ENCODE data around the gene CEP57L1. TPM values are rescaled to one million over a fixed set of nuclear protein-coding genes. Genes with fewer than 3 reads are reported as not detected.

The CEP57L1 gene
- total RNA-seq, 1 experiment from 2014 or later: 20.7 TPM

- TF ChIP-seq SIN3A (IDR thresholded peaks at IDR 0.05; ENCODE audit: low read depth) (peak; percentile 55; the same call in 1 of the 2 replicates), TCF7L2 (IDR thresholded peaks at IDR 0.05; ENCODE audit: borderline replicate concordance, extremely low read depth, insufficient read depth, insufficient read length) (no peak), ELF1 (IDR thresholded peaks at IDR 0.05; ENCODE audit: borderline replicate concordance, low read depth) (no peak)
Measured at GRCh38 chr6:109094416-109095035, 781 bp upstream of the CEP57L1 start, which contains the start of gene SESN1 (continued).

DNA sequence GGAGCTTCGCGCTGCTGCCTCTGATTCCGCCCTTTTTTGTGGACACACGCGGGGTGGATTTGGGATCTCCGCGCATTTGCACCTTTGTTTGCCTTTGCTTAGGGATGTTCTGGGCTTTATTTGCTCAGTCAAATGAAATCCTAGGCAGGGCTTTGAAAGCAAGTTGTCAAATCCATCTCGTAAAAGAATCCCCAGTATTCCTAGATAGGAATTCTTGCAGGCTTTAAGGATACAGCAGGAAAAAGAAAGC lies 453 bp downstream of the CEP57L1 start:
- intact Hi-C loops (cut with micrococcal nuclease): loop anchor here (2.0 kb wide), 1 partner anchor 287 kb away; the partner anchor contains the start of gene CD164
- H3K36me3 ChIP-seq (ENCODE audit: control insufficient read depth in 1 of 2, insufficient read depth in 2 of 2, low read length in 2 of 2): no peaks in the 10 kb centered on the region
- TSS peak; percentile 62 for BruUV-seq (replicated peaks)
- H3K4me3 ChIP-seq (replicated peaks in 1 of 2; ENCODE audit: low read depth in 1 of 2, low read length in 2 of 2): peak overlapping the region; percentile 73 to 87
- ATAC-seq: no peak
- ChIA-PET CTCF (no interaction called here), RAD21 (ENCODE audit: low non-redundant PET in 1 of 2, low total read pairs in 2 of 2, uncharacterized antibody in 2 of 2, unreplicated experiment in 2 of 2) (no interaction called here), POLR2A (no interaction called here)
- no peak for DNase-seq (ENCODE audit: low read depth, low spot score)
- peak overlapping the region; percentile 98 for H2AFZ ChIP-seq (ENCODE audit: low read depth, low read length, poor library complexity, severe bottlenecking)
- H3K27ac ChIP-seq (ENCODE audit: low read depth, low read length): peak overlapping the region; percentile 63
- H4K20me1 ChIP-seq (ENCODE audit: insufficient read depth): no peaks in the 10 kb centered on the region
- peaks cover 2 to 19% of the 10 kb centered on the region in 2 experiments; a peak in 3 of 4 replicates for H3K4me1 ChIP-seq (ENCODE audit: control insufficient read depth in 1 of 2, insufficient read depth in 2 of 2, low read length in 2 of 2)
- H3K79me2 ChIP-seq (ENCODE audit: insufficient read depth, low read length): peaks cover 27% of the 10 kb centered on the region
- H3K9me3 ChIP-seq (ENCODE audit: control insufficient read depth in 1 of 2, insufficient read depth in 1 of 2, low read depth in 1 of 2, low read length in 2 of 2): no peaks in the 10 kb centered on the region
- no peaks in the 10 kb centered on the region for H3K27me3 ChIP-seq (ENCODE audit: insufficient read depth, low read length)
- H3K9ac ChIP-seq (ENCODE audit: low read length): peak overlapping the region; percentile 87
- H3K9me2 ChIP-seq (ENCODE audit: insufficient read depth): no peaks in the 10 kb centered on the region
- H3K4me2 ChIP-seq (ENCODE audit: low read length): peak overlapping the region; percentile 85
- no peak for TF ChIP-seq POLR2AphosphoS5 (IDR thresholded peaks at IDR 0.05; ENCODE audit: low read depth, low read length)
- no peak for TF ChIP-seq ZNF274 (IDR thresholded peaks at IDR 0.05; ENCODE audit: low read depth, low read length)
- no peak for TF ChIP-seq REST (IDR thresholded peaks at IDR 0.05; ENCODE audit: low read depth)
- TF ChIP-seq TCF7L2 (IDR thresholded peaks at IDR 0.05; ENCODE audit: borderline replicate concordance, extremely low read depth, insufficient read depth, insufficient read length): no peak
- no peak for TF ChIP-seq CTCF (IDR thresholded peaks at IDR 0.05 in 2 of 3, conservative IDR thresholded peaks at IDR 0.05 in 1 of 3; ENCODE audit: borderline replicate concordance in 1 of 3, insufficient read depth in 1 of 3, low read depth in 2 of 3, low read length in 2 of 3)
- no peak for TF ChIP-seq ELF1 (IDR thresholded peaks at IDR 0.05; ENCODE audit: borderline replicate concordance, low read depth)
- TF ChIP-seq EGR1 (IDR thresholded peaks at IDR 0.05; ENCODE audit: low read depth): no peak
- TF ChIP-seq SP1 (IDR thresholded peaks at IDR 0.05; ENCODE audit: low read depth): no peak
- TF ChIP-seq, protein P1, sequence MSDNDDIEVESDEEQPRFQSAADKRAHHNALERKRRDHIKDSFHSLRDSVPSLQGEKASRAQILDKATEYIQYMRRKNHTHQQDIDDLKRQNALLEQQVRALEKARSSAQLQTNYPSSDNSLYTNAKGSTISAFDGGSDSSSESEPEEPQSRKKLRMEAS (IDR thresholded peaks at IDR 0.05): no peak
- TF ChIP-seq ZBTB33 (IDR thresholded peaks at IDR 0.05; ENCODE audit: extremely low read depth, insufficient replicate concordance, low read length): no peak
- TF ChIP-seq EZH2 (IDR thresholded peaks at IDR 0.05): no peak
- no peak for TF ChIP-seq FOSL1 (IDR thresholded peaks at IDR 0.05; ENCODE audit: low read depth)
- TF ChIP-seq YY1 (IDR thresholded peaks at IDR 0.05; ENCODE audit: extremely low read depth, insufficient replicate concordance, low read depth, low read length): no peak
- TF ChIP-seq RAD21 (IDR thresholded peaks at IDR 0.05; ENCODE audit: low read depth): no peak
- TF ChIP-seq CBX3 (IDR thresholded peaks at IDR 0.05; ENCODE audit: low read depth): no peak
- TF ChIP-seq SIN3A (IDR thresholded peaks at IDR 0.05; ENCODE audit: low read depth): no peak
- no peak for TF ChIP-seq POLR2A (IDR thresholded peaks at IDR 0.05; ENCODE audit: borderline replicate concordance, extremely low read depth, insufficient read depth, insufficient read length)
- TF ChIP-seq CEBPB (IDR thresholded peaks at IDR 0.05; ENCODE audit: low read depth): no peak

Data from HCT116 (cell line).